Fibroblast of mammary gland (primary cell): ENCODE results near the gene CDC42BPB.

Experiments
- DNase-seq: peaks from one replicate; pipeline ENCODE4 v3.0.0-alpha.2; 2010; ENCODE audit warnings: low read depth
- H3K4me3 ChIP-seq: 2 replicates; pipeline ENCODE4 v1.5.1; 2011; ENCODE audit warnings: low read depth, mild to moderate bottlenecking, low read length, moderate library complexity; ENCODE audit not compliant: control insufficient read depth
- CTCF ChIP-seq: conservative IDR thresholded peaks from 2 replicates; pipeline ENCODE4 v1.5.1; 2011; ENCODE audit warnings: low read depth, low read length, inconsistent platforms; ENCODE audit not compliant: control insufficient read depth, insufficient read depth

Gene CDC42BPB

GRCh38 chr14:102969060-102969791 is 88.1 kb downstream of the CDC42BPB start:
- H3K4me3 ChIP-seq, result no peak overlapping the region
- no peak for TF ChIP-seq CTCF
- no peak for DNase-seq

- no peak for DNase-seq
- TF ChIP-seq CTCF, result no peak
These were observed 89.0 kb downstream of the CDC42BPB start for GRCh38 chr14:102968306-102968705.

GRCh38 chr14:102967506-102967795 is 89.9 kb downstream of the CDC42BPB start:
- DNase-seq, result no peak
- TF ChIP-seq CTCF, result no peak
- H3K4me3 ChIP-seq, result no peak overlapping the region

More at GRCh38 chr14:102968306-102968705, 89.0 kb downstream of the CDC42BPB start:
- H3K4me3 ChIP-seq, result no peak overlapping the region

- no peak for TF ChIP-seq CTCF
- DNase-seq, result no peak
- H3K4me3 ChIP-seq, result no peak overlapping the region
These were observed 90.5 kb downstream of the CDC42BPB start for GRCh38 chr14:102966681-102967505.

- DNase-seq, result no peak
- no peak for TF ChIP-seq CTCF
- H3K4me3 ChIP-seq, result no peak overlapping the region
These were observed 91.2 kb downstream of the CDC42BPB start for GRCh38 chr14:102965971-102966655.

- H3K4me3 ChIP-seq, result no peak overlapping the region
- DNase-seq, result no peak
- no peak for TF ChIP-seq CTCF
These were observed 92.1 kb downstream of the CDC42BPB start for GRCh38 chr14:102965282-102965681.
